SU-DHL-6 (cell line): ENCODE results near the gene SLC15A2.

Experiments
- H2AFZ ChIP-seq: fragments of 200-600 bp; sonication (generic); 2 replicates; pipeline ENCODE4 v1.6.1; 2014; ENCODE audit warnings: low read depth, mild to moderate bottlenecking, moderate library complexity, mixed read lengths, antibody characterized with exemption, low read length; ENCODE audit not compliant: severe bottlenecking
- H3F3A ChIP-seq: fragments of 200-600 bp; shearing (Covaris generic); 2 replicates; pipeline ENCODE4 v1.6.0; 2016; ENCODE audit warnings: antibody characterized with exemption, mild to moderate bottlenecking; ENCODE audit not compliant: insufficient read depth
- H3K27ac ChIP-seq: fragments of 200-600 bp; sonication (generic); 2 replicates; pipeline ENCODE4 v1.5.1; 2016; ENCODE audit warnings: low read depth, mild to moderate bottlenecking, low read length, moderate library complexity, mixed read lengths
- H3K27me3 ChIP-seq: fragments of 200-600 bp; sonication (generic), shearing (Covaris generic); 2 replicates; pipeline ENCODE4 v1.6.0; 2014; ENCODE audit warnings: mild to moderate bottlenecking, low read length
- H3K36me3 ChIP-seq: fragments of 200-600 bp; sonication (generic); 2 replicates; pipeline ENCODE4 v1.6.1; 2014; ENCODE audit warnings: mild to moderate bottlenecking, low read length, mixed read lengths
- H3K4me2 ChIP-seq: fragments of 300-600, 200-600 bp; shearing (Covaris generic), sonication (generic); 2 replicates; pipeline ENCODE4 v1.6.0; 2014; ENCODE audit warnings: low read length, low read depth, mild to moderate bottlenecking; ENCODE audit not compliant: poor library complexity, severe bottlenecking
- H3K4me3 ChIP-seq: fragments of 200-600 bp; sonication (generic); 2 replicates; pipeline ENCODE4 v1.5.1; 2014; ENCODE audit warnings: antibody characterized with exemption, low read length, mild to moderate bottlenecking, mixed read lengths; ENCODE audit not compliant: insufficient read depth, poor library complexity, severe bottlenecking
- H3K79me2 ChIP-seq: fragments of 200-600 bp; sonication (generic); 2 replicates; pipeline ENCODE4 v1.6.1; 2014; ENCODE audit warnings: mild to moderate bottlenecking, low read length, moderate library complexity; ENCODE audit not compliant: insufficient read depth
- H3K9ac ChIP-seq: fragments of 200-600 bp; sonication (generic); 2 replicates; pipeline ENCODE4 v1.7.0; 2014; ENCODE audit warnings: mild to moderate bottlenecking, low read length
- H3K9me2 ChIP-seq: fragments of 200-600 bp; sonication (generic); replicated peaks from 2 replicates; pipeline ENCODE4 v1.6.1; 2014; ENCODE audit warnings: low read length; ENCODE audit not compliant: insufficient read depth
- H3K9me3 ChIP-seq: fragments of 200-600 bp; sonication (generic); 2 replicates; pipeline ENCODE4 v1.6.1; 2014; ENCODE audit warnings: low read length, mixed read lengths; ENCODE audit not compliant: insufficient read depth
- H4K20me1 ChIP-seq: fragments of 200-600 bp; sonication (generic); 2 replicates; pipeline ENCODE4 v1.6.1; 2014; ENCODE audit warnings: low read depth, mild to moderate bottlenecking, antibody characterized with exemption, low read length, moderate library complexity, mixed read lengths
- EZH2phosphoT487 ChIP-seq: fragments of 200-600 bp; sonication (generic), shearing (Covaris generic); conservative IDR thresholded peaks from 2 replicates; pipeline ENCODE4 v1.6.1; 2018; ENCODE audit warnings: mild to moderate bottlenecking, antibody characterized with exemption, low read length, moderate library complexity, mixed read lengths
- TF ChIP-seq, protein P1 (sequence below): fragments of 200-600 bp; sonication (generic); IDR thresholded peaks from one replicate; pipeline ENCODE4 v1.5.1; 2017; ENCODE audit warnings: antibody characterized with exemption, mild to moderate bottlenecking, low read length, moderate library complexity; ENCODE audit not compliant: insufficient read depth, poor library complexity, severe bottlenecking

The SLC15A2 gene

DNA sequence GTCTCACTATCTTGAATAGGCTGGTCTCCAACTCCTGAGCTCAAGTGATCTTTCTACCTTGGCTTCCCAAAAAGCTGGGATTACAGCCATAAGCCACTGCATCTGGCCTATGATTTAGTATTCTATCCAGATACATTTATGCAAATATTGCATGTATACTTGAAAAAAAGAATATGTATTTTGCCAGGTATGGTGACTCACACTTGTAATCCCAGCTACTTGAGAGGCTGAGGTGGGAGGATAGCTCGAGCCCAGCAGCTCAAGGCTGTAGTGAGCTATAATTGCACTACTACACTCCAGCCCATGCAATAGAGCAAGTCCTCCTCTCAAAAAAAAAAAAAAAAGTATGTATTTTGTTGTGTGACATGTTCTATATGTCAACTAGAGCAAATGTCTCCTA is 54.4 kb downstream of the SLC15A2 start:
- no peaks in the 10 kb centered on the region for H3K9me3 ChIP-seq
- no peak overlapping the region for H2AFZ ChIP-seq
- TF ChIP-seq, protein P1, sequence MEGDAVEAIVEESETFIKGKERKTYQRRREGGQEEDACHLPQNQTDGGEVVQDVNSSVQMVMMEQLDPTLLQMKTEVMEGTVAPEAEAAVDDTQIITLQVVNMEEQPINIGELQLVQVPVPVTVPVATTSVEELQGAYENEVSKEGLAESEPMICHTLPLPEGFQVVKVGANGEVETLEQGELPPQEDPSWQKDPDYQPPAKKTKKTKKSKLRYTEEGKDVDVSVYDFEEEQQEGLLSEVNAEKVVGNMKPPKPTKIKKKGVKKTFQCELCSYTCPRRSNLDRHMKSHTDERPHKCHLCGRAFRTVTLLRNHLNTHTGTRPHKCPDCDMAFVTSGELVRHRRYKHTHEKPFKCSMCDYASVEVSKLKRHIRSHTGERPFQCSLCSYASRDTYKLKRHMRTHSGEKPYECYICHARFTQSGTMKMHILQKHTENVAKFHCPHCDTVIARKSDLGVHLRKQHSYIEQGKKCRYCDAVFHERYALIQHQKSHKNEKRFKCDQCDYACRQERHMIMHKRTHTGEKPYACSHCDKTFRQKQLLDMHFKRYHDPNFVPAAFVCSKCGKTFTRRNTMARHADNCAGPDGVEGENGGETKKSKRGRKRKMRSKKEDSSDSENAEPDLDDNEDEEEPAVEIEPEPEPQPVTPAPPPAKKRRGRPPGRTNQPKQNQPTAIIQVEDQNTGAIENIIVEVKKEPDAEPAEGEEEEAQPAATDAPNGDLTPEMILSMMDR, result no peak
- no peak for TF ChIP-seq EZH2phosphoT487
- no peak overlapping the region for H3K4me3 ChIP-seq
- H4K20me1 ChIP-seq, result no peaks in the 10 kb centered on the region
- H3F3A ChIP-seq, result 0 out of 2 replicates have a peak, but pooled peaks cover 4% of the 10 kb centered on the region
- peaks cover 18% of the 10 kb centered on the region; the same call in 1 of the 2 replicates for H3K36me3 ChIP-seq
- H3K9me2 ChIP-seq, result no peaks in the 10 kb centered on the region
- H3K27me3 ChIP-seq, result no peaks in the 10 kb centered on the region
- H3K4me2 ChIP-seq, result no peak overlapping the region
- no peaks in the 10 kb centered on the region for H3K79me2 ChIP-seq
- no peak overlapping the region for H3K9ac ChIP-seq
- H3K27ac ChIP-seq, result no peak overlapping the region

DNA sequence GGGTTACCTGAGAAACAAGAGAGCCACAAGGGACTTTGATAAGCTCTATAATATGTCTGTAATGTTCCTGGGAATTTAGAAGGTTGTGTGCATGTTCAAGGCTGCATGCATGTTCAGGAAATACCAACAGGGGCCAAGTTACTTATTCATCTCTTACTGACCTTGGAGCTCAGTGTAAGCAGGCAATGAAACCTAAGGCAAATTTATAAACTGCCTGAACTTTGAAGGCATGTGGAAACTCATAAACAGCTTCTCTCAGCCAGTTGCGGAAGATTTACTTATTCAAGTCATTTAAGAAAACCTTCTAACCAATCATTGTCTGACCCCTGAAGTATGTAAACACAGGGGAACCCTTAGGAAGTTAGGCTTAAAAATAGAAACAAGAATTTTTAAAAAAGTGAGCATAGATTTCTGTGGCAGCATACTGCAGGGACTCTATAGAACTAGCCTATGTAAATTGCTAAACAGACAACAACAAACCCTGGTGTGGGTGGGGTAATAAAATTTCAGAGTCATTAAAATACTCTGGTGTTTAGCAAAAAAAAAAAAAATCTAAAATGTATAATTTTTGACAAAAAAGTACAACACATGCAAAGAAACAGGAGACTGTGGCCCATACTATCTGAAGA is 57.2 kb downstream of the SLC15A2 start:
- no peak for TF ChIP-seq EZH2phosphoT487
- TF ChIP-seq, protein P1, result no peak
- H3K79me2 ChIP-seq, result no peaks in the 10 kb centered on the region
- peaks cover 14% of the 10 kb centered on the region; the same call in 1 of the 2 replicates for H3K36me3 ChIP-seq
- no peaks in the 10 kb centered on the region for H4K20me1 ChIP-seq
- H3K4me3 ChIP-seq, result no peak overlapping the region
- H3K9me2 ChIP-seq, result no peaks in the 10 kb centered on the region
- H3K27me3 ChIP-seq, result no peaks in the 10 kb centered on the region
- no peaks in the 10 kb centered on the region for H3K9me3 ChIP-seq
- no peak overlapping the region for H3K4me2 ChIP-seq
- no peak overlapping the region for H3K9ac ChIP-seq
- H3K27ac ChIP-seq, result no peak overlapping the region
- 0 out of 2 replicates have a peak, but pooled peaks cover 4% of the 10 kb centered on the region for H3F3A ChIP-seq
- no peak overlapping the region for H2AFZ ChIP-seq

DNA sequence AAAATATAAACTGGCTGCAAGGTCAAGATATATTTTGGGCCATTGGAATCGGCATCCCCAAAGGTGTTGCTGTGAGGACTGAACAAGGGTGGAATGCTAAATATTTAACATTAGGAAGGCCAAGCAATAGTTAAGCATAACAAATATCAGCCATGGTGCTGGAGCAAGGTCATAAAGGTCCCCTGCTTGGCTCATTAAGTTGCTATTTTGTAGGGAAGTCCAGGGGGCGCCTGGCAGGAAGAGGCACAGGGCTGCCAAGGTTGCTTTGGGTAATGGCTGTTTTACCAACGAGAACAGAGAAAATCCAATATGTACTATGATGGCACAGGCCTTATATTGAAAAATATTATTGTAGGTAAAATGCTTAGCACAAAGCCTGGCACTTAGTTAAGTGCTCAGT is 62.2 kb downstream of the SLC15A2 start:
- H3F3A ChIP-seq, result 0 out of 2 replicates have a peak, but pooled peaks cover 4% of the 10 kb centered on the region
- H3K27me3 ChIP-seq, result no peaks in the 10 kb centered on the region
- no peak overlapping the region for H3K4me2 ChIP-seq
- H2AFZ ChIP-seq, result no peak overlapping the region
- H3K4me3 ChIP-seq, result no peak overlapping the region
- no peak overlapping the region for H3K27ac ChIP-seq
- H3K79me2 ChIP-seq, result no peaks in the 10 kb centered on the region
- no peak overlapping the region for H3K9ac ChIP-seq
- TF ChIP-seq, protein P1, result no peak
- no peak for TF ChIP-seq EZH2phosphoT487
- peaks cover 36% of the 10 kb centered on the region; the same call in 1 of the 2 replicates for H3K36me3 ChIP-seq
- H3K9me2 ChIP-seq, result no peaks in the 10 kb centered on the region
- H3K9me3 ChIP-seq, result no peaks in the 10 kb centered on the region
- no peaks in the 10 kb centered on the region for H4K20me1 ChIP-seq
